ENCODE measurements around the gene KANSL1L.
A peak's percentile ranks its signal among the peaks of the same experiment; 100 is the strongest.
"Not testable (repeated sequence)": the region's sequence is repeated elsewhere in the genome, so short reads cannot be mapped to it uniquely, and the experiment has no call there.

Gene KANSL1L

GRCh38 chr2:210171309-210172218, at the start of gene KANSL1L:
KANSL1L (minus strand) TSS chr2:210171409; CDS start chr2:210154582, 16,827 bp downstream.
- peak; percentile 91 to 95 for DNase-seq (ENCODE audit: low read depth in 2 of 2)

- no peak for DNase-seq (ENCODE audit: low read depth in 2 of 2)
These were observed 43.9 kb upstream of the KANSL1L start for GRCh38 chr2:210215120-210215519.

- no peak for DNase-seq (ENCODE audit: low read depth in 2 of 2)
These were observed 39.0 kb upstream of the KANSL1L start for GRCh38 chr2:210210185-210210584.

GRCh38 chr2:210207929-210208328, 36.7 kb upstream of the KANSL1L start:
- no peak for DNase-seq (ENCODE audit: low read depth in 2 of 2)

- DNase-seq (ENCODE audit: low read depth in 2 of 2), result no peak
These were observed 32.3 kb upstream of the KANSL1L start for GRCh38 chr2:210203558-210203957.

GRCh38 chr2:210203147-210203546, 31.9 kb upstream of the KANSL1L start:
- no peak for DNase-seq (ENCODE audit: low read depth in 2 of 2)

- no peak for DNase-seq (ENCODE audit: low read depth in 2 of 2)
These were observed 28.6 kb upstream of the KANSL1L start for GRCh38 chr2:210199854-210200253.

- DNase-seq (ENCODE audit: low read depth in 2 of 2), result no peak
These were observed 28.1 kb upstream of the KANSL1L start for GRCh38 chr2:210199186-210199765.

- DNase-seq (ENCODE audit: low read depth in 2 of 2), result no peak
These were observed 27.1 kb upstream of the KANSL1L start for GRCh38 chr2:210198326-210198725.

- DNase-seq (ENCODE audit: low read depth in 2 of 2), result no peak
These were observed 26.5 kb upstream of the KANSL1L start for GRCh38 chr2:210197720-210198119.

GRCh38 chr2:210195101-210195852, 24.1 kb upstream of the KANSL1L start:
- no peak for DNase-seq (ENCODE audit: low read depth in 2 of 2)

- no peak for DNase-seq (ENCODE audit: low read depth in 2 of 2)
These were observed 19.1 kb upstream of the KANSL1L start for GRCh38 chr2:210190345-210190744.

GRCh38 chr2:210189452-210190138, 18.4 kb upstream of the KANSL1L start:
- no peak for DNase-seq (ENCODE audit: low read depth in 2 of 2)

- no peak for DNase-seq (ENCODE audit: low read depth in 2 of 2)
These were observed 17.5 kb upstream of the KANSL1L start for GRCh38 chr2:210188755-210189154.

GRCh38 chr2:210188190-210188589, 17.0 kb upstream of the KANSL1L start:
- no peak for DNase-seq (ENCODE audit: low read depth in 2 of 2)

- DNase-seq (ENCODE audit: low read depth in 2 of 2), result not testable (repeated sequence)
These were observed 12.7 kb upstream of the KANSL1L start for GRCh38 chr2:210183936-210184335.

- not testable (repeated sequence) for DNase-seq (ENCODE audit: low read depth in 2 of 2)
These were observed 10.4 kb upstream of the KANSL1L start for GRCh38 chr2:210181606-210182088.

- DNase-seq (ENCODE audit: low read depth in 2 of 2), result not testable (repeated sequence)
These were observed 9.9 kb upstream of the KANSL1L start for GRCh38 chr2:210181033-210181605.

GRCh38 chr2:210180477-210180876, 9.3 kb upstream of the KANSL1L start:
- DNase-seq (ENCODE audit: low read depth in 2 of 2), result no peak

- no peak for DNase-seq (ENCODE audit: low read depth in 2 of 2)
These were observed 8.3 kb upstream of the KANSL1L start for GRCh38 chr2:210179351-210179990.

- no peak for DNase-seq (ENCODE audit: low read depth in 2 of 2)
These were observed 6.6 kb upstream of the KANSL1L start for GRCh38 chr2:210177769-210178168.
